ENCODE results near the gene JARID2. TPM values are rescaled to one million over a fixed set of nuclear protein-coding genes. Genes with fewer than 3 reads are reported as not detected.

The JARID2 gene
- total RNA-seq, 1 donor from 2014 or later = 66.1 TPM

GRCh38 chr6:15461127-15461944 lies 215.5 kb downstream of the JARID2 start:
- no peak for DNase-seq (ENCODE audit: low spot score)
- TF ChIP-seq CTCF (IDR thresholded peaks at IDR 0.05; ENCODE audit: unreplicated experiment) = no peak
- no peaks in the 10 kb centered on the region for H3K36me3 Mint-ChIP-seq (ENCODE audit: low read depth, unreplicated experiment)

GRCh38 chr6:15462256-15462655 lies 216.4 kb downstream of the JARID2 start:
- H3K27ac Mint-ChIP-seq (ENCODE audit: unreplicated experiment) = no peak overlapping the region
- peaks cover 5% of the 10 kb centered on the region for H3K27me3 Mint-ChIP-seq (ENCODE audit: unreplicated experiment)
- DNase-seq (ENCODE audit: low spot score) = no peak
- no peaks in the 10 kb centered on the region for H3K9me3 Mint-ChIP-seq (ENCODE audit: unreplicated experiment)
- H3K36me3 Mint-ChIP-seq (ENCODE audit: low read depth, unreplicated experiment) = no peaks in the 10 kb centered on the region
- H3K4me3 Mint-ChIP-seq (ENCODE audit: unreplicated experiment) = no peak overlapping the region
- no peak for TF ChIP-seq CTCF (IDR thresholded peaks at IDR 0.05; ENCODE audit: unreplicated experiment)
- peaks cover 24% of the 10 kb centered on the region for H3K4me1 Mint-ChIP-seq (ENCODE audit: unreplicated experiment)

More at GRCh38 chr6:15461127-15461944, 215.5 kb downstream of the JARID2 start:
- Mint-ChIP-seq H3K27ac (ENCODE audit: unreplicated experiment) (peak overlapping the region; percentile 13), H3K9me3 (ENCODE audit: unreplicated experiment) (no peaks in the 10 kb centered on the region), H3K4me1 (ENCODE audit: unreplicated experiment) (peaks cover 18% of the 10 kb centered on the region), H3K27me3 (ENCODE audit: unreplicated experiment) (peaks cover 5% of the 10 kb centered on the region), H3K4me3 (ENCODE audit: unreplicated experiment) (no peak overlapping the region)

- peaks cover 23% of the 10 kb centered on the region for H3K4me1 Mint-ChIP-seq (ENCODE audit: unreplicated experiment)
- no peak for DNase-seq (ENCODE audit: low spot score)
Observed at GRCh38 chr6:15462717-15463525, 217.1 kb downstream of the JARID2 start.

GRCh38 chr6:15464211-15464725 lies 218.4 kb downstream of the JARID2 start:
- Mint-ChIP-seq H3K4me1 (ENCODE audit: unreplicated experiment) (peaks cover 23% of the 10 kb centered on the region), H3K4me3 (ENCODE audit: unreplicated experiment) (no peak overlapping the region), H3K9me3 (ENCODE audit: unreplicated experiment) (no peaks in the 10 kb centered on the region), H3K27ac (ENCODE audit: unreplicated experiment) (no peak overlapping the region), H3K27me3 (ENCODE audit: unreplicated experiment) (peaks cover 5% of the 10 kb centered on the region), H3K36me3 (ENCODE audit: low read depth, unreplicated experiment) (peaks cover 9% of the 10 kb centered on the region)
- DNase-seq (ENCODE audit: low spot score) = peak; percentile 40
- TF ChIP-seq CTCF (IDR thresholded peaks at IDR 0.05; ENCODE audit: unreplicated experiment) = peak; percentile 77

More at GRCh38 chr6:15462717-15463525, 217.1 kb downstream of the JARID2 start:
- Mint-ChIP-seq H3K36me3 (ENCODE audit: low read depth, unreplicated experiment) (no peaks in the 10 kb centered on the region), H3K4me3 (ENCODE audit: unreplicated experiment) (no peak overlapping the region), H3K27ac (ENCODE audit: unreplicated experiment) (peak overlapping the region; percentile 15), H3K27me3 (ENCODE audit: unreplicated experiment) (peaks cover 5% of the 10 kb centered on the region), H3K9me3 (ENCODE audit: unreplicated experiment) (no peaks in the 10 kb centered on the region)
- no peak for TF ChIP-seq CTCF (IDR thresholded peaks at IDR 0.05; ENCODE audit: unreplicated experiment)
